Transverse colon (tissue), 4 donors: ENCODE measurements around the gene DNAJA3. TPM values are rescaled to one million over a fixed set of nuclear protein-coding genes. Genes with fewer than 3 reads are reported as not detected.

Experiments used
- DNase-seq: peaks from one replicate; pipeline ENCODE4 v3.0.0-alpha.2; 2019
- H3K27ac ChIP-seq, 4 donors: fragments of 200-600 bp; sonication (generic); 2 replicates each; pipeline ENCODE4 v1.5.1; 2016 to 2018; ENCODE audit warnings: inconsistent platforms in 4 of 4
- H3K27me3 ChIP-seq: fragments of 200-600 bp; sonication (generic); 2 replicates; pipeline ENCODE4 v1.5.1; 2017; ENCODE audit warnings: inconsistent platforms
- H3K36me3 ChIP-seq, 4 donors: fragments of 200-600 bp; sonication (generic); 2 replicates each; pipeline ENCODE4 v1.5.1; 2017 to 2019; ENCODE audit warnings: inconsistent platforms in 4 of 4
- H3K4me1 ChIP-seq, 4 donors: fragments of 200-600 bp; sonication (generic); 2 replicates each; pipeline ENCODE4 v1.5.1; 2017 to 2020; ENCODE audit warnings: inconsistent platforms in 4 of 4
- H3K4me3 ChIP-seq, 4 donors: fragments of 200-600 bp; sonication (generic); 1 replicate in 1 of 4; 2 replicates in 3 of 4; pipeline versions ENCODE4 v1.5.1 to v1.6.1; 2017 to 2019; ENCODE audit warnings: inconsistent platforms in 4 of 4
- H3K9me3 ChIP-seq, 2 donors: fragments of 200-600 bp; sonication (generic); 2 replicates each; pipeline ENCODE4 v1.5.1; 2017 to 2019; ENCODE audit warnings: inconsistent platforms in 2 of 2
- CTCF ChIP-seq, 5 experiments: fragments of 200-600 bp in 3 of 5; fragments of 450-650 bp in 2 of 5; sonication (generic) in 3 of 5; IDR thresholded peaks; 1 replicate in 2 of 5; 2 replicates in 3 of 5; pipeline ENCODE4 v1.5.1; 2016 to 2017; ENCODE audit warnings: antibody characterized with exemption in 5 of 5, inconsistent platforms in 3 of 5, mild to moderate bottlenecking in 2 of 5, moderate library complexity in 1 of 5
- EP300 ChIP-seq: sonication (generic); formaldehyde crosslinking; IDR thresholded peaks from one replicate; pipeline ENCODE4 v1.6.1; 2017; ENCODE audit warnings: antibody characterized with exemption, low read depth
- POLR2A ChIP-seq: fragments of 450-650 bp; IDR thresholded peaks from one replicate; pipeline ENCODE4 v1.6.1; 2016; ENCODE audit warnings: antibody characterized with exemption, mild to moderate bottlenecking, moderate library complexity
- POLR2AphosphoS5 ChIP-seq, 3 donors: sonication (generic); formaldehyde crosslinking; IDR thresholded peaks; one replicate each; pipeline ENCODE4 v1.6.1; 2016; ENCODE audit warnings: antibody characterized with exemption in 3 of 3
- WGBS, 2 donors: methylation state at CpG; one replicate each; pipeline ENCODE4 v1.1.5; 2018; ENCODE audit warnings: low coverage in 1 of 2; 5-methylcytosine and 5-hydroxymethylcytosine counted together
- in situ Hi-C, 4 donors: fragments of 200-750 bp; cut with MboI; loops; one replicate each; pipeline versions ENCODE4 v1.15.0 to v1.15.1; 2017; ENCODE audit warnings: low sequenced_read_pairs in 3 of 4, low pct_ligation_motif_present in 1 of 4, low pct_unique_long_range_greater_than_20kb in 1 of 4
- intact Hi-C: fragments of 100-400 bp; cut with DNase I; formaldehyde crosslinking; loops from one replicate; pipeline ENCODE4 v1.15.1; 2023; ENCODE audit warnings: low total_unique reads
- total RNA-seq, 4 donors: library from RNA; depleted of rRNA; stranded (reverse); fragments of >200 nt; gene quantifications; one replicate each; pipeline ENCODE4 v1.1.0, GENCODE V29; 2016

DNAJA3 gene
- total RNA-seq, 4 donors from 2014 or later = 49.0 to 126 (median 75.5) TPM

- Histone ChIP-seq H3K36me3 (peaks cover 0 to under 1% (median 0%) of the 10 kb centered on the region in 4 donors), H3K9me3 (no peaks in the 10 kb centered on the region), H3K4me1 (peaks cover 0 to 31% (median 20%) of the 10 kb centered on the region in 4 donors), H3K4me3 (peak within 1 kb of the TSS; percentile 62 to 71 (median 70)), H3K27me3 (no peaks in the 10 kb centered on the region), H3K27ac (peak within 1 kb of the TSS; percentile 81 to 87 (median 84))
- peak; percentile 93 for DNase-seq
- TF ChIP-seq EP300 (no peak), POLR2AphosphoS5 (IDR thresholded peaks at IDR 0.05) (peak; percentile 72 to 79 (median 75)), POLR2A (peak; percentile 61), CTCF (IDR thresholded peaks at IDR 0.05) (peak in 1 of 5 experiments; percentile 6)
- 2 to 50% methylated on average over 2 to 53 of the region's 60 CpGs for WGBS, 2 donors
- in situ Hi-C loops = no loop called here
- intact Hi-C loops = no loop called here
Measured at GRCh38 chr16:4474192-4474961, 48.7 kb downstream of the DNAJA3 start, which contains the start of gene NMRAL1. Gene NMRAL1 (minus strand): TSS chr16:4474625. CDS start chr16:4474132, 493 bp downstream.

- TF ChIP-seq POLR2AphosphoS5 (IDR thresholded peaks at IDR 0.05) = peak; percentile 97 to 98 (median 98)
- TF ChIP-seq POLR2A = peak; percentile 94
- no peak for TF ChIP-seq EP300
- TF ChIP-seq CTCF (IDR thresholded peaks at IDR 0.05) = peak in 4 of 5 experiments; percentile 25 to 47 (median 41)
- Histone ChIP-seq H3K4me3 (peak within 1 kb of the TSS; percentile 77 to 96 (median 89)), H3K27me3 (no peaks in the 10 kb centered on the region), H3K36me3 (no peaks in the 10 kb centered on the region), H3K27ac (peak within 1 kb of the TSS; percentile 90 to 94 (median 92)), H3K4me1 (peaks cover 0 to 31% (median 20%) of the 10 kb centered on the region in 4 donors), H3K9me3 (no peaks in the 10 kb centered on the region)
- 8 to 54% methylated on average over 10 to 55 of the region's 70 CpGs for WGBS, 2 donors
- DNase-seq = peak; percentile 96
- in situ Hi-C loops (no loop called here), intact Hi-C loops (loop anchor here (1.0 kb wide), 1 partner anchor 114 kb away; no protein-coding TSS in a partner anchor)
Measured at GRCh38 chr16:4475880-4476788, 50.5 kb downstream of the DNAJA3 start, which contains the start of gene HMOX2. Gene HMOX2 (plus strand): TSS chr16:4476398. CDS start chr16:4505525, 29,127 bp downstream.

GRCh38 chr16:4477966-4478365 is 52.3 kb downstream of the DNAJA3 start:
- H3K4me1 ChIP-seq = peaks cover 0 to 30% (median 20%) of the 10 kb centered on the region in 4 donors
- intact Hi-C loops (no loop called here), in situ Hi-C loops (no loop called here)
- no peak for DNase-seq
- H3K27ac ChIP-seq = no peak overlapping the region
- TF ChIP-seq POLR2AphosphoS5 (IDR thresholded peaks at IDR 0.05) = no peak
- TF ChIP-seq CTCF (IDR thresholded peaks at IDR 0.05) = peak in 1 of 5 experiments; percentile 15
- H3K36me3 ChIP-seq = no peaks in the 10 kb centered on the region
- no peaks in the 10 kb centered on the region for H3K9me3 ChIP-seq
- no peak overlapping the region for H3K4me3 ChIP-seq
- 69% methylated on average over 2 of the region's 2 CpGs; no CpG with 5 or more reads in 1 of the 2 donors for WGBS, 2 donors
- H3K27me3 ChIP-seq = no peaks in the 10 kb centered on the region

- WGBS, 2 donors = 66 to 67% methylated on average over 2 of the region's 2 CpGs
- no peak for DNase-seq
- Histone ChIP-seq H3K27ac (no peak overlapping the region), H3K4me1 (peaks cover 0 to 10% (median 1%) of the 10 kb centered on the region in 4 donors), H3K27me3 (no peaks in the 10 kb centered on the region), H3K36me3 (peaks cover 0 to 15% (median 0%) of the 10 kb centered on the region in 4 donors), H3K9me3 (no peaks in the 10 kb centered on the region), H3K4me3 (no peak overlapping the region)
- TF ChIP-seq CTCF (IDR thresholded peaks at IDR 0.05) (no peak), POLR2AphosphoS5 (IDR thresholded peaks at IDR 0.05) (no peak), EP300 (no peak), POLR2A (no peak)
- intact Hi-C loops (no loop called here), in situ Hi-C loops (no loop called here)
Measured at GRCh38 chr16:4481526-4481925, 55.9 kb downstream of the DNAJA3 start.
